COLO668 (cell line): ENCODE measurements around the gene NCR2.

Experiments
- DNase-seq: peaks from one replicate; lab custom pipeline; 2025; ENCODE audit not compliant: unreplicated experiment; lab: John Stamatoyannopoulos, UW

Gene NCR2

DNA sequence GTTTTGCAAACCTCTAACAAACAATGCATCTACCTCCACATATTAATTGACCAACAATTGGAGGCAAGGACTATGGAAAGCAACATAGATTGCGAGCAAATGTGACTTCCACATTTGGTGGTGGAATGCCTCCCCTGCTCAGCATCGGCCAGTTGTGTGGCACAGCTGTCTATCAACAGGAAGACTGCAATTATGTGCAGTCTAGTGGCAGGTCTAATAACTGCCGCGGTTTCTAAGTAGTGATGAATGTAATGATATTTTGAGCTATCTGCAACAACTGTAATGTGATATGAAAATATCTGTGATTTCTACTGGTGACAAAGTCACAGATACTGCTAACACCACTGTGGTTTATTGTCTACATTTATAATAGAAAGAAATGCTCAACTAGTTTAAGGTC, 56.8 kb downstream of the NCR2 start:
- no peak for DNase-seq

DNA sequence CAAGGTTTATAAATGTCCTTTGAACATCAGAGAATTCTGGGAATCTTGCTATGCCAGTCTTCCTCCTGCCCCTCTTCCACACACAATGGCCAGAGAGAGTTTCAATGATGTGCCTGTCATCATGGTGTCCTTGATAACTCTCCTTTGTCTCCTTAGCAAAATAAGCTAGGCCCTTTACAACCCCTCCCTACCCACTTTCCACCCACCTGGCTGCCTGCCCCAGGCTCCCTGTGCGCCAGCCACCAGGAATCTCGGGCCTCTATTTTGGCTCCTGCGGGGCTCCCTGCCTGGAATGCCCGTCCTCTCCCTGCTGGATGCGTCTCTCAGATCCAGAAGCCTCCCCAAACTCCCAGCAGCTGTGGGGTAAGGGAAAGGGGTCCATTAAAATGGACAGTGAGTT, 60.9 kb downstream of the NCR2 start:
- DNase-seq, result no peak

DNA sequence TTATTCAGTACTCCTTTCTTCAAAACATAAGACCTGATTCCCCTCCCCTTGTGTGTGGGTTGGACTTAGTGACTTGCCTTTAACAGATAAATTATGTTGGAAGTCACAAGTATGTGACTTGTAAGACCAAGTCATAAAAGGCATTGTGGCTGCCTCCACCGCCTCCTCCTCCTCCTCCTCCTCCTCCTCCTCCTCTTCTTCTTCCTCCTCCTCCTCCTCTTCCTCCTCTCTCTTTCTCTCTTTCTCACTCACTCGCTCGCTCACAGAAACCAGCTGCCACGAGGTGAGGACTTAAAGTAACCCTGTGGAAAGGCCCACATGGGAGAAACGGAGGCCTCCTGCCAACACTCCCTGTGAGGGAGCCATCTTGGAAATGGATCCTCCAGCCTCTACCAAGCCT, 64.0 kb downstream of the NCR2 start:
- no peak for DNase-seq
